Choroid plexus epithelial cell (primary cell): ENCODE data around the gene RNPS1.

ENCODE experiments used
- DNase-seq: peaks from one replicate; pipeline ENCODE4 v3.0.0-alpha.2; 2010; ENCODE audit warnings: low read depth
- H3K4me3 ChIP-seq: 2 replicates; pipeline ENCODE4 v1.5.1; 2011; ENCODE audit warnings: low read depth, mild to moderate bottlenecking, control low read depth, low read length, moderate library complexity
- CTCF ChIP-seq: conservative IDR thresholded peaks from 2 replicates; pipeline ENCODE4 v1.5.1; 2011; ENCODE audit warnings: low read depth, mild to moderate bottlenecking, control low read depth, inconsistent platforms, low read length, moderate library complexity

Gene RNPS1

GRCh38 chr16:2233046-2233775 lies 34.7 kb downstream of the RNPS1 start:
- no peak for TF ChIP-seq CTCF
- H3K4me3 ChIP-seq = no peak overlapping the region
- DNase-seq = no peak

- TF ChIP-seq CTCF = no peak
- H3K4me3 ChIP-seq = no peak overlapping the region
- DNase-seq = no peak
These were observed 35.6 kb downstream of the RNPS1 start for GRCh38 chr16:2232094-2232990.

- no peak for DNase-seq
- TF ChIP-seq CTCF = no peak
- H3K4me3 ChIP-seq = no peak overlapping the region
These were observed 36.7 kb downstream of the RNPS1 start for GRCh38 chr16:2231016-2231931.

- TF ChIP-seq CTCF = no peak
- no peak for DNase-seq
- no peak overlapping the region for H3K4me3 ChIP-seq
These were observed 37.5 kb downstream of the RNPS1 start for GRCh38 chr16:2230376-2230775.

- DNase-seq = no peak
- H3K4me3 ChIP-seq = no peak overlapping the region
- TF ChIP-seq CTCF = no peak
These were observed 38.2 kb downstream of the RNPS1 start for GRCh38 chr16:2229632-2230250.

GRCh38 chr16:2229091-2229490 lies 38.8 kb downstream of the RNPS1 start:
- TF ChIP-seq CTCF = no peak
- DNase-seq = no peak
- no peak overlapping the region for H3K4me3 ChIP-seq
